NCI-H1092 (cell line): ENCODE measurements around the gene KCNN4.
"Not testable (repeated sequence)": the region's sequence is repeated elsewhere in the genome, so short reads cannot be mapped to it uniquely, and the experiment has no call there.

Source experiments
- DNase-seq: peaks from one replicate; lab custom pipeline; 2025; lab: John Stamatoyannopoulos, UW

Gene KCNN4

DNA sequence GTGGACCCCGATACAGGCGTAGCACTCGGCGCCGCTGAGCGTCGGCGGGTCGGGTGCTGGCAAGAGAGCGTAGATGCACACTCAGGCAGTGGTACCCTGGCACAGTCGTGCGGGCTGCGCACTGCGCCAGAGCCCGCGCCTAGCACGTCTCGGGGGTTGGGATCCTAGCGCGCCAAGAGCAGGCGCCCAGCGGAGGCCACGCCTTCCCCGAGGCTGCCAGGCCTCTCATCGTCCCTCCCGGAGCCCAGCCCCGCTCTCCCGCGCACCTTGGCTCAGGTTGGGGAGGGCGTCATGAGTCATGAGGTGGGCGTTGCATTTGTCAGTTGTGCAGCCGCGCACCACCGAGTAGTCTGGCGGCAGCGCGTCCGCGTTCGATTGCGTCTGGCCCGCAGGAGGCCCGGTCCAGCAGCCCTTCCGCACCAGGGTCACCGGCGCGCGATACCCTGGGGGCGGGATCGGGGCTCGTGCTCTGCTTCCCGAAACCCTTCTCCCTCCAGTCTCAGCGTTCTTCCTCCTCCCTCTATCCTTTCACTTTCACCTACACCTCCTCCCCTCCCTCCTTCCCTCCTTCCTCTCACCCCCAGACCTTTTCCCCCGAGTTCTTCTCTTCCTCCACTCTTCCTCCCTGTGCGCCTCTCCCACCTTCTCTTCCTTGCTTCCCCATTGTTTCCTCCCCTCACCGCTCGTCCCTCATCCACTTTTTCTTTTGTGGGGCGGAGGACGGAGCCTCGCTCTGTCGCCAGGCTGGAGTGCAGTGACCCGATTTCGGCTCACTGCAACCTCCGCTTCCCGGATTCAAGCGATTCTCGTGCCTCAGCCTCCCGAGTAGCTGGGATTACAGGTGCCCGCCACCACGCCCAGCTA is 18.0 kb upstream of the KCNN4 start:
- no peak for DNase-seq

DNA sequence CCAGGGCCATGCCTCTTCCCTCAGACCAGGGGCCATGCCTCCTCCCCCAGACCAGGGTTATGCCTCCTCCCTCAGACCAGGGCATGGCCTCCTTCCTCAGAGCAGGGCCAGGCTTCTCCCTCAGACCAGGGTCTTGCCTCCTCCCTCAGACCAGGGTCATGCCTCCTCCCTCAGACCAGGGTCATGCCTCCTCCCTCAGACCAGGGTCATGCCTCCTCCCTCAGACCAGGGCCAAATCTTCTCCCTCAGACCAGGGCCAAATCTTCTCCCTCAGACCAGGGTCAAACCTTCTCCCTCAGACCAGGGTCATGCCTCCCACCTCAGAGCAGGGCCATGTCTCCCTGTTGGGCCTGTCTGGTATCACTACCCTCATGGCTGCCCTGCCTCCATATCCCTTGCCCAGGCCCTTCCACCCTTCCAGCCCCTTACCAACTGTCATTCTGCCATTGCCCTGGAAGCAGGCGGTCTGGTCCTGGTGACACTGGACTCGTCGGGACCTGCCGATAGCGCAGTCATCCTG is 17.3 kb upstream of the KCNN4 start:
- no peak for DNase-seq

DNA sequence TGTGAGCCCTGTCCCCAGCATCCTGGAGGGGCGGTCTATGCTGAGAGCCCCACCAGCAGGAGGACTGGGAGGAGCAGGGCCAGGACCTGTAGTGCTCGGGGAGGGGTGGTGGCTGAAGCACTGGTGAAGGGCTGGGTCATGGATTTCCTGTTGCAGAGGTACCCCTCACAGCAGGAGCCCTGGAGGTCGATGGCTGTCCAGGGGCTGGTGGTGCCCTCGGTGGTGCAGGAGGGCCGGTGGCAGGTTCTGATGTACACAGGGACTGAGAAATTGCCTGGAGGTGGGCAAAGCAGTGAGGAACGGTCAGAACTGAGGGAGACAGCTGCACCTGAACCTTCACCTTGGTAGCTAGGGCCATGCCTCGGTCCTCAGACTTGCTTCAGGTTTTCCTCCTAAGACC is 16.8 kb upstream of the KCNN4 start:
- DNase-seq, result no peak

DNA sequence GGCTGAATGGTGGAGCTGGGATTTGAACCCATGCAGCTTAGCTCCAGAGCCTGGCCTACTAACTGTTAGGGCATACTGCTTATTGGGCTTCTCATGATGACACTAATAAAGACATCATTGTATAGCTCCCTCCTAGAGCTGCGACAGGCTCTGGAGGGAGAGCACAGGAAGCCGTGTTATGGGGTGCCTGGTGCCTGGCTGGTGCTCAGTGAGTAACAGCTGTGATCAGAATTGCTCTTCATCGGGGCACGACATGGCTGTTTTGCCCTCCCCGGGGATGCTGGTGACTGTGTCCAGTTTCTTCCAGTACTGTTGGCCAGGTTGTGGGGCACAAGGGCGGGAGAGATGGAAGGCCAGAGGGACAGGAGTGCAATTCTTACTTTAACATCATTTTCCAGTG is 16.3 kb upstream of the KCNN4 start:
- no peak for DNase-seq

DNA sequence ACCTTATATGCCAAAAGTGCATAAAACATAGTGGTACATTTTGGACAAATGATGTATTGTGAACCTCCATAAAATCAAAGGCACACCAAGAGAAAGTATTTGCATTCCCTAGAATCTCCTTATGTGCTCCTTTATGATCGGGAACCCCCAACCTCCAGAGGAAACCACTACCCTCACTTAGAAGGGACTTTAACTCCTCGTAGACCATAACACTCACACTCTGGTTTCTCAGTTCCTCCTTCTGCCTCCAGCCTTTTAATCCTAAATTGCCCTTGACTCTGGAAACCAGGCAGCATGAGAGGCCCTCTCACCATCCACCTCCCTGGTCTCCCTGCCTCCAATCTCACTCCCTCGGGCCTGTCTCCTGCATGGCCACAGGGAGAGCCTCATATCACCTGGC is 9.8 kb upstream of the KCNN4 start:
- no peak for DNase-seq

DNA sequence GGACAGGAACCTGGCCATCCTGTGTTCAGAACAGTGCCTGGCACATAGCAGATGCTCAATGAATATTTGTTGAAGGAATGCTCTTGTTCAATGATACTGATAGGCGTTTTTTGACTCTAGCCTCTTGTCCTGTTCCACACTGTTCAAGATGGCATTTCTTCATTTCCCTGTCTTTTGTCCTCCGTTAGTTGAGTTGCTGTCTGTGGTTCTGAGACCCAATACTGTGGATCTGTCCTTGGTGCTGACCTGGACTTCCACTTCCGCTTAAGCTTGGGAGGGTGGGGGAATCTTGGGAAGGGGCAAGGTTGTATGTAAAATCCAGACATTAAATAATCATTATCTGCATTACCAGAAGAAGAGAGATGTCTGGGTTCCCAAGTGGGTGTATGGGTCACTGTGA is 8.3 kb upstream of the KCNN4 start:
- DNase-seq, result no peak

DNA sequence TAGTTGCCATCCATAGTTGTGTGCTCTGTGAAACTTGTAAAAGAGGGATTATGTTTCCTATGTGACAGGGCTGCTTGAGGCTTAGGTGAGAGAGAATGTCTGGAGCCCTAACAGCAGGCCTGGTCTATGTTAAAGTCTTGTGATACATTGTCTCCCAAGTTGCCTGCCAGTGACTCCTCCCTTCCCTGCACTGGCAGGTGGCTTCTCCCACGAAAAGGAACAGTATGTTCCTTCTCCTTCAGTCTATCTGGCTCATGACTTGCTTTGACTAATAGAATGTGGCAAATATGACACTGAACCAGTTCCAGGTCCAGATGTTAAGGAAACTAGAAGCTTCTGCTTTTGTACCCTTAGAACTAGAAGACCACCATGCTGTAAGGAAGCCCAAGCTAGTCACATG is 5.9 kb upstream of the KCNN4 start:
- DNase-seq, result no peak

DNA sequence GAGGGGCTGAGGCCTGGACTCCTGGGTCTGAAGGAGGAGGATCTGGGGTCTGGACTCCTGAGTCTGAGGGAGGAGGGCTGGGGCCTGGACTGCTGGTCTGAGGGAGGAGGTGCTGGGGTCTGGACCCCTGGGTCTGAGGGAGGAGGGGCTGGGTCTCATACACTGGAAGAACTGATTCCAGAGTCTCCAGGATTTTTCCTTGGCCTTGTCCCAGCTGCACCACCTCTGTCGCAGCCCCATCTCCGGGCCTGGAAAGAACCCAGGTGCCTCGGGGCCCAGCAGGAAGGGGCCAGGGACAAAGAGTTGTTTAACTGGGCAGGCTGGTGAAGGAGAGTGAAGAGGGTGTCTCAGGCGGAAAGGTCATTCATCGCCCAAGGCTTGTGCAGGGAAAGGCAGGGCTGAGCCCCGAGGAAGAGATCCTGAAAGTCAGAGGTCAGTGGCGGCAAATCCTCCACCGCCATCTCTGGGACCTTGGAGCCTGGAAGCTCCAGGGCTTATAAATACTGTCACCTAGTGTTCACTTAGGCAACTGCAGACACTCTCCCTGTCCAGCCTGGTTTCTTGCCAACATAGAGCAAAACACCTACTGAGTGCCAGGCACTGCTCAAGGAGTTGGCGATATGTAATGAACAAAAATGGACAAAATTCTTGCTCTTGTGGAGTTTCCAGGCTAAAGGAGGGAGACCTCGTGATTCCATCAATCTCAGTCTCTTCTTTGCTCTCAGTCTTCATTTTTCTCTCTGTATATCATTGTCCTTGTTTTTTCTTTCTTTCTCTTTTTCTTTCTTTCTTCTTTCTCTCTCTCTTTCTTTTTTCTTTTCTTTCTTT is 4.4 kb upstream of the KCNN4 start:
- peak; percentile 25 for DNase-seq

DNA sequence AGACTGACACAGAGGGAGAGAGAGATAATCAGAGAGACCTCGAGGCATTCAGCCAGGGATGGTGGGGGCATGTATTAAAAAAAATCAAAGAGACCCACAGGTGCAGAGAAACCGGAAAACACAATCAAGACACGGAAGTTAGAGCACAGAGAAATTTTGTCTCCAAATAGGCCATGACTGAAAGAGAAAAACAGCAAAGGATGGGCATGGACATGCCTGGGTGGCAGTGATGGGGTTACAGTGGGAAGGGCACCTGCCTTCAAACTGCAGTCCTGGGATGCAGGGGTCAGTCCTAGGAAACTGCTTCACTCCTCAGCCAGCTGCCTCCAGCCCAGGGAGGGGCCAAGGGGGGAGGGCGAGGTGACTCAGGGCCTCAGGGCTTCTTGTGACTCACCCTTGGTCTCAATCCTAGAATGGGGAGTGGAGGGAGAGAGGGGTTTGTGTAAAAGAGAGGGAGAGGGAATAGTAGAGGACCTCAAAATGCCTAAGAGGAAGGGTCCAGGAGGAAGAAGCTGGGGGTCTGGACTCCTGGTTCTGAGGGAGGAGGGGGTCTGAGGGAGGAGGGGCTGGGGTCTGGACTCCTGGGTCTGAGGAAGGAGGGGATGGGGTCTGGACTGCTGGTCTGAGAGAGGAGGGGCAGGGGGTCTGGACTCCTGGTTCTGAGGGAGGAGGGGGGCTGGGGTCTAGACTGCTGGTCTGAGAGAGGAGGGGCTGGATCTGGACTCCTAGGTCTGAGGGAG is 3.6 kb upstream of the KCNN4 start:
- DNase-seq, result no peak

DNA sequence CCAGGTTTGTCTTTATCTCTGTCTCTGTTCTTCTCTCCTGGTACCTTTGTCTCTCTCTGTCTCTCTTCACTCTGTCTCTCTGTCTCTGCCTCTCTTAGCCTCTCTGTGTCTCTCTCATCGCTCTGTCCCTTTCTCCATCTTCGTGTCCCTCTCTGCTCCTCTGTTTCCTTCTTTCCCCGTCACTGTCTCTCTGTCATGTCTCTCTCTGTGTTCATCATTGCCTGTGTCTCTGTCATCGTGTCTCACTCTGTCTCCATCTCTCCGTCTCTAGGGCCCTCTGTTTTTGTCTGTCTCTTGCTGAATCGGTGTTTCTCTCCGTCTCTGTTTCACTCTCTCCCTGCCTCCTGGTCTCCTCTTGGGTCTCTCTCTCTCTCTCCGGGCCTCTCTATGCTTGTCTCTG is 2.9 kb upstream of the KCNN4 start:
- no peak for DNase-seq

DNA sequence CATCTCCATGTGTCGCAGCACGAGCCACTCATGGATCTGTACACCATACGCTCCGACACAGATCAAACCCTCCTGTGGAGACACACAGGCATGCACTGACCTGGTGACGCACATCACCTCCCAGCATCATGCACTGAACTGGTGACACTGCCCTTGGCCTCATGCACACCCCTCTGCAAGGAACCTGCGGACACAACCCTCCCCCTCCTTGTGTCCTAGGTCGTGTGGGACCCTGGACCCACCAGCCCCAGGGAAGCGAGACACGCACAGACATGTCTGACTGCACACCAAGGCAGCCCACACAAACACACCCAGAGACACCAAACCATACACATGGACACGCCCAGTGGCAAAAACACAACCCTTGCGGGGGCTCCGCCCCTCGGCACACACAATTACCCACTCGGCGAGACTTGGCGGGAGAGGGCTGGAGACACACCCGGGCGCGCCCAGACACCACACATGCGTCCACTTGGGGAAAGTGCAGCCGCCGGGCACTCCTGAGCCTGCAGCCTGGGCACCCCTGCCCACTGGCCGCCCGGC is 2.0 kb upstream of the KCNN4 start:
- no peak for DNase-seq

DNA sequence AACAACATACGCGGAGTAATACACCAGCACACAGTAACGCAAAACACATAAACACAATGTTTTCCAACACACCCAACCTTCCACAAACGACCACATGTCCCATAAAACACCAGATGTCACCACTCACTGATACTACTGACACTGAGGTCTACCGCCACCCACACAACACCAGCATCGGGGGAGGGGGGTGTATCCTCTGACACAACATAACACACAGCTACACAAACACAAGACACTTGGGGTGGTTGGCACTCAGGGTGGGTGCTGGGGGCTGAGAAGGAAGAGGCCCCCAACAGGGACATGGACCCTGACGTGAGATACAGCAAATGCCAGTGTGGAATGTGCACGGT is 1.5 kb upstream of the KCNN4 start:
- no peak for DNase-seq

DNA sequence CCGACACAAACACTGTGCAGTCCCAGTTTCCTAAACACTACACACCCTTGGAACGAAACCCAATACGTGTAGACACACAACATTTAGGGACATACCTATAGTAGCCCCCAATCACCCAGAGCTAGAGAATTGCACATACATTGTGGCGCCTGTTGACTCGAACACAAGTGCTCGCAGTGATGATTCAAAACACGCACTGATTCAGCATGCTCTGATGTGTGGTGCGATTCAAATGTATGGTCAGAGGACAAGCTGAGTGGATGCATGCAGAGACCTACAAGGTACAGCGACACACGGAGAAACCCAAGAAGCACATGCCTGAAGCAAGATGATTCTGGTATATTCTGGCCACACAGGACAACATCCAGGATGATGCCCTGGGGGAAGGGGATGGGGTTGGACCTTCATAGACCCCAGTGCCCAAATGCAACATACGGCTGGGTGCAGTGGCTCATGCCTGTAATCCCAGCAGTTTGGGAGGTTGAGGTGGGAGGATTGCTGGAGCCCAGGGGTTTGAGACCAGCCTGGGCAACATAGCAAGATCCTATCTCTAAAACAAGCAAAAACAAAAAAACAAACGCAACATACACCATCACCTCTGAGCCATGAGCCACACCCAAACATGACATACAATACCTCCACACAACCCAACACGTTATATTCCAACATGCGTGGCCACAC is 997 bp upstream of the KCNN4 start:
- DNase-seq, result no peak

DNA sequence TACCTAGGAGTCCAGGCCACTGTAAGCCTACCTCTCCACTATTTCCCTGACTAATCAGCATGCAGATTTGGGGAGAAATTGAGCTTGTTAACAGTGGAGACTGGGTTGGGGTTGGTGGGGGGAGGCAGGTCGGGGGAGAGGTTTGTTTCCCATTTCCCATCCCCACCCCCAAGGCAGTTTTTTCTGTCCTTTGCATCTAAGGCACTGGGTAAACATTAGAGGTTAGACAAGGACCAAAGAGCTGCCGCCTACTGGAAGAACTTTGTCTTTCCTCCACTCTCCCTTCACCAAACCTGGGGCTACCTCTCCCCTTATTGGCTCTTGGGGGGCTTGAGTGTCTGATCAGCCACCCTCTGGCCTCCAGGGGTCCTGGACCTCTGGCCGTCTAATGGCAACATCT is 953 bp downstream of the KCNN4 start:
- DNase-seq, result no peak

DNA sequence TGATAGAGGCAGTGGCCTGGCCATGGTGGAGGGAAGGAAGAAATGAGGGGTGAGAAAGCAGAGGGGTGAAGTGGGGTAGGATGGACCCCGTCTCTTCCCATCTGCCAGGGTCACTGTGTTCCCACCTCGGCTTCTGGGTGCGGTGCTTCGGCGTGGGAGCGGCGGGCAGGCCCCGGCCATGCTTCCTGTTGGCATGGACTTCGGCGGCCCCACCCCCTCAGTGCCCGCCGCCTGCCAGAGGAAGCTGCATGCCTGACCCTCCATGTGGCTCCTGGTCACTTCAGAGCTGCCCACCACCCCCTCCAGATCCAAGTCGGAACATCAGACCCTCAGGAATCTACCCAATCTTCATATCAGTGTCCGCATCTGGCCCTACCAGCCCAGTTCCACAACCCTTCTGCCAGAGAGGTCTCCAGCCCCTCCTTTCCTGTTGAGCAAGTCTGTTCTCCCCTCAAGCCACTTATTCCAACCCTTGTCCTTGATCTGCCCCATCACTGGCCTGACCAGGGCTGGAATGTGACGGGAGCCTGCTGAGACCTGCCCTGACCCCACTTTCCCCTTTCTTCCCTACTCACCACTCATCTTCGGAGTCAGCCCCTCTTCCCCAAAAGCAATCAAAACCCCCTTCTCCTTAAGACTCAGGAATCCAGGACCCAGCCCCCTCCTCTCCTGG is 1.5 kb downstream of the KCNN4 start:
- DNase-seq, result no peak

DNA sequence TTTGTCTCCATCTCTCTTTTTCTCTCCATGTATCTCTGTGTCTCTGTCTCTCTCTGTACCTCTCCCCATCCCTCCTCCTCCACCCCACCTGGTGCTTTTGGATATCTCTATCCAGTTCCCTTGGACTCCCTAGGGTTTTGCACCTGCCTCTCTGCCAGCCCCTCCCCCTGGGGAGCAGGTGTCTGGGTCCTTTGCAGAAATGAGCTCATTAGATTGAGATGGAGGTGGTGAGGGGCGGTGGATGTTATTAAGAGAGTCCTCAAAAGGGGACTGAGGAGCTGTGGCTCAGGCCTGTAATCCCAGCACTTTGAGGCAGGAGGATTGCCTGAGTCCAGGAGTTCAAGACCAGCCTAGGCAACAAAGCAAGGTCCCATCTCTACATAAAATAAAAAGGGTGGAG is 2.1 kb downstream of the KCNN4 start:
- DNase-seq, result peak; percentile 68

DNA sequence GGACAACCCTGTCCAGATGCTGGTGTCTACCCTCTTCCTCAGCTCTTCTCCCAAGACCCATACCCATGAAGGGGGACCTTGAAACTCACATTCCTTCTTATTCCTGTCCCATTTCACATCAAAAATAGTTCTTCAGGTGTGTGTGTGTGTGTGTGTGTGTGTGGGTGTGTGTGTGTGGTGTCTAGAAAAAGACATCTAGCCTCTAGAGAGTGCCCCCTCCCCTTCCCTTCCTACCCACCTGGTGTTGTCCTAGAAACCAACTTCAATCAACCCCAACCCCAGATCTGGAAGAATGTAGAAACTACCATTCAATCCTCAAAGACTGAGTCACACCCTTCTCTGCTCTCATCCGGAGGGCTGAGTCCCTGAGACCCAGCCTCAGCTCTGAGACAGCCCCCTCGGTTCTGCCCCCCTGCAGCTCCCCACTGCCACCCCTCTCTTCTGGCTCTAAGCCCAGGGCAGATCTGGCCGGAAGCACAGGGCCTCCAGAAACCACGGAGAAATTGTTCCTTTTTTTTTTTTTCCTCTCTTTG is 3.5 kb downstream of the KCNN4 start:
- no peak for DNase-seq

DNA sequence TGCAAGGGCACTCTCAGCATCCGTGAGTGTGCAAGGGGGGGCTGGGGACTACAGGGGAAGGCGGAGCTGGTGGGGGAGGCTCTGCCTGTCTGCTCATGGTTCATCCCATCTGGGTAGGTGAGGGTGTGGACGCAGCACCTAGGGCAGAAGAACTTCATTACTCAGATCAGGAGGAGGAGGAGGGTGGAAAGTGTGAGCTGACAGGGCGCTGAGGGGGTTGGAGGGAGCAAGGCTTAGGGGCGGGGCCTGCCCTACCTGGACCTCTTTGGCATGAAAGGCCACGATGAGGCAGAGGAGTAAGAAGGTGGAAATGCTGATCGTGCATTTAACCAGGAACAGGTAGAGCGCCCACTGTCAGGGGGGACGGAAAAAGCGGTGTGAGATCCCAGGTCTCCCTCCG is 4.5 kb downstream of the KCNN4 start:
- DNase-seq, result no peak

DNA sequence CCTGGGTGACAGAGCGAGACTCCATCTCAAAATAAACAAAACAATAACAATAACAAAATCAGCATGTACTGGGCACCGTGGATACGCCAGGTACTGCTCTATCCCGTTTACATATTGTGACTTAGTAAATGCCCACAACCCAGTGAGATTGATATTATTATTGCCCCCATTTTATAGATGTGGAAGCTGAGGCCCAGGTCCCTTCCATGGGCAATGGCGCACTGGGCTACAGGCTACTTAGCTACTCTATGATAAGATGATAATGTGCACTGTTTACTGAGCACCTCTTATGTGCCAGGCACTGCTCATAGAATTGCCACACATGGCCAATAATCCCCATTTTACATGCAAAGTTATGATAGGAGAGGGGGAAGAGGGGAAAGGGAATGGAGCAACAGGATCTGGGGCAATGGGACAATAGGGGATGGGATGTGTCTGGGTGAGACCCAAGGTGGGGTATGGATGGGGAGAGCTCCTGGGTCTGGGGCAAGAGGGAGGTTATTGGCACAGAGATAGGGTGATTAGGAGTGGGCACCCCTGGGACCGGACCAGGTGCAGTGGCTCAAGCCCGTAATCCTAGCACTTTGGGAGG is 5.4 kb downstream of the KCNN4 start:
- no peak for DNase-seq

DNA sequence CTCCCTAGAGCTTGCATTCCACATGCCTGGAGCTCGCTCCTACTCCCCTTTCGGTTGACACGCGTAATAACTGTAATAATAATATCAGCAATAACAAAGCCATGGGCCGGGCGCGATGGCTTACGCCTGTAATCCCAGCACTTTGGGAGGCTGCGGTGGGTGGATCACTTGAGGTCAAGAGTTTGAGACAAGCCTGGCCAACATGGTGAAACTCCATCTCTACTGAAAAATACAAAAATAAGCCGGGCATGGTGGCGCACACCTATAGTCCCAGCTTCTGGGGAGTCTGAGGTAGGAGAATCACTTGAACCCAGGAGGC is 5.9 kb downstream of the KCNN4 start:
- DNase-seq, result not testable (repeated sequence)
